ENCODE results near the gene SPR.
A peak's percentile ranks its signal among the peaks of the same experiment; 100 is the strongest.

SPR gene

DNA sequence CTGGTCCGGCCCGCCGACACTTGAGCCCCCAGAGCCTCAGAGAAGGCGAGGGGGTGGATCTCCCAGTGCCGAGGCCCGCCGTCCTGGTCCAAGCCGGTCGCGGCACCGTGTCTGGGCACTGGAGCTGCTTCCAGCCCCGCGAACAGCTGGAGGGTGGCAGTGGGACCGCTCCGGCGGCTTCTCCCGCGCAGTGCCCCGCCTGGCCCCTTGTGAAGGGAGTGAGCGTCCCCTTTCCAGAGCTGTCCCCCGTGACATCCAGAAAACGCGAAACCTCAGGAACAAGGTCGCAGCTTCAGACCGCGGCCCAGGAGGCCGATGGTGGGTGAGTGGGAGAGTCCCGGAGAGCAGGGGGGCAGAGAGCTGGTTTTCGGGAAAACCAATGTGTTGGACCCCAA lies 29.5 kb downstream of the SPR start:
- DNase-seq, result peak in 1 of 2 experiments; percentile 36

GRCh38 chr2:72917138-72917876 lies 30.1 kb downstream of the SPR start, which contains the start of gene EMX1:
TSS of gene EMX1 (plus strand) at chr2:72917519. CDS start at chr2:72917853, 334 bp downstream.
- DNase-seq, result peak; percentile 68 to 73

DNA sequence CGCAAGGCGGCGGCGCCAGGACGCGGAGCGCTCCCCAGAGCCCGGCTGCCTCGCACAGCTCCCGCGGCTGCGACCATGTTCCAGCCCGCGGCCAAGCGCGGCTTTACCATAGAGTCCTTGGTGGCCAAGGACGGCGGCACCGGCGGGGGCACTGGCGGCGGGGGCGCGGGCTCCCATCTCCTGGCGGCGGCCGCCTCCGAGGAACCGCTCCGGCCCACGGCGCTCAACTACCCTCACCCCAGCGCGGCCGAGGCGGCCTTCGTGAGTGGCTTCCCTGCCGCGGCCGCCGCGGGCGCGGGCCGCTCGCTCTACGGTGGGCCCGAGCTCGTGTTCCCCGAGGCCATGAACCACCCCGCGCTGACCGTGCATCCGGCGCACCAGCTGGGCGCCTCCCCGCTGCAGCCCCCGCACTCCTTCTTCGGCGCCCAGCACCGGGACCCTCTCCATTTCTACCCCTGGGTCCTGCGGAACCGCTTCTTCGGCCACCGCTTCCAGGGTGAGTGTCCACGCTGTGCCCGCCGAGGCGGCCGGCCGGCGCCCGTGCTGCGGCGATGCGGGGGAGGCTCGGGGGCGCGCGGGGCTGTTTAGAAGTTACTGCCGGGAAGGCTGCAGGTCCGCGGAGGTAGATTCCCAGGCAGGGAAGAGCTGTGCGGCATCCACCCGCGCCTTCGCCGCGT lies 30.8 kb downstream of the SPR start:
- DNase-seq, result peak; percentile 35 to 50

GRCh38 chr2:72919414-72920317 lies 32.5 kb downstream of the SPR start:
- peak; percentile 18 to 22 for DNase-seq

GRCh38 chr2:72920318-72921087 lies 33.3 kb downstream of the SPR start:
- peak; percentile 52 to 63 for DNase-seq

- DNase-seq, result peak; percentile 16 to 18
Measured at GRCh38 chr2:72921088-72921851, 34.1 kb downstream of the SPR start.

GRCh38 chr2:72921853-72922252 lies 34.6 kb downstream of the SPR start:
- peak; percentile 10 to 13 for DNase-seq

DNA sequence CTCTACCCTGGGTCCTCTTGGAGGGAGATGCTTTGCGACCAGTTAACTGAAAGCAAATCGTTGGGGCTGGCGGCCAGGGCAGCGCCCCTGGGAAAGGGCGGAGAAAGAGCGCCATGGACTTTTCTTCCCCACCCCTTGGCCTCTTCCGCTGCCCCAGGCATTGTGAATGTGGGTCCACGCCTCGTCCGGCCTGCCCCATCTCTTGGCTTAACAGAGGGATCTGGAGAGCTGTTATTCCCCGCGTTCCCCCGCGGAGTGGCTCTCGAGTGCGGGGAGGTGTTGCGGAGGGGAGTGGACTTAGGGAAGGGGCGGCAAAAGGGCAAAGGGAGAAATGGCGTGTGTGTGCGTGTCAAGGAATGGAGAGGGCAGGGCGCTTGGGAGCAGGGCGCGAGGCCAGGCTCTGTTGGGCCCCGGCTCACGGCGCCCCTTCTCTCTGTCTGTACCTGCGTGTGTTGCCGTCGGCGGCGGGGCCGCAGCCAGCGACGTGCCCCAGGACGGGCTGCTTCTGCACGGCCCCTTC lies 36.7 kb downstream of the SPR start:
- DNase-seq, result no peak

- DNase-seq, result peak; percentile 30 to 37
Measured at GRCh38 chr2:72924353-72925240, 37.4 kb downstream of the SPR start.

GRCh38 chr2:72925328-72925943 lies 38.2 kb downstream of the SPR start:
- peak; percentile 17 to 19 for DNase-seq

DNA sequence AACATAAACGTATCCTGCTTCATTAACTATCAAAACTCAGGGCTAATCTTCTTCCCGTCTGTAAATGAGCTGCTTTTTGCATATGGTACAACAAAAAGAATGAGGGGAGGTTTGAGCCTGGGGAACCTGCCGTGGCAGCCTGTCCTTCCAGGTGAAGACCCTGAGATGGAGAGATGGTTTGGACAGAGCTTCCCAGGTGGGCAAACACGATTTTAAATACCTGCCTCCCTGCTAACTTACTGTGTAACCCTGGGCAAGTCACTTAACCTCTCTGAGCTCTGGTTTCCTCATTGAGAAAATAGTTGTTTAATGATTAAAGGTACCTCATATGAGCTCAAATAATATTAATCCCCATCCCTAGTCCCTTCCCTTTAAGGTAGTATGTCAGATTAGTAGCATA lies 39.2 kb downstream of the SPR start:
- peak; percentile 8 to 9 for DNase-seq

DNA sequence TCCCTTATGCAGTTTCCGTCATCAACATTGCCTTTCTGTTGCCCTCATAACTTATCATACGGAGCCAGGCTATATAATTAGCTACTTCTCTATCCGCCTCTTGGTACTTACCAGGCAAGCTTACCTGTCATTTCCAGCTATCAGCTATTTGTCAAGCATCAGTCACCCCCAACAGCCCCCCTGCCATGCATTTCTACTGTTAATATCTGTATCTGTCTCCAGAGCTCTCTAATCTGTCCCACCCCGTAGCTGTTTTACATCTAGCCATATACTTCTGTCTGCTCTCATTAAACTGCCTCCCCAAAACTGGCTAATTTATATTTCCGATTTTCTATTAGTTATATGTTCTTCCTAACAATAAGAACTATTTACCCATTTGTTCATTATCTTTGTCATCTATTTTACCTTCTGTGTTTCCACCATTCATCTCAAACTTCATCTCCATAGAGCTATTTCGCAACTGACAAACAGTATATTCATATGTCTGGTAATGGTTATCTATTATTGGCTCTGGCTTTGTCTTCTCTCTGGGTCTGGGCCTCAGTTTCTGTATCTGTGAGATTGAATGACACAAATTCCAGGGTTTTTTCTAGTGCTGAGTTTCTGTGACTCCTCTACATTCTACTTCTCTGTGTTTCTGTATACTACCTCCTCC lies 39.7 kb downstream of the SPR start:
- peak; percentile 7 to 11 for DNase-seq

- peak; percentile 7 to 10 for DNase-seq
Measured at GRCh38 chr2:72927619-72928550, 40.7 kb downstream of the SPR start.

GRCh38 chr2:72929010-72929409 lies 41.8 kb downstream of the SPR start:
- DNase-seq, result no peak

GRCh38 chr2:72931280-72931910 lies 44.2 kb downstream of the SPR start:
- peak; percentile 43 to 57 for DNase-seq

- no peak for DNase-seq
Measured at GRCh38 chr2:72932045-72932740, 45.0 kb downstream of the SPR start.

GRCh38 chr2:72932805-72933204 lies 45.6 kb downstream of the SPR start:
- no peak for DNase-seq

All from activated T-cell treated with anti-CD3 and anti-CD28 coated beads, Interleukin-2, amount 50 U/mL, for 48 hours (primary cell).